Neural progenitor cell (in vitro differentiated cells): ENCODE measurements around the gene LDAF1. TPM values are rescaled to one million over a fixed set of nuclear protein-coding genes. Genes with fewer than 3 reads are reported as not detected.

ENCODE experiments used
- DNase-seq: peaks from one replicate; pipeline ENCODE4 v3.0.0-alpha.2; 2016; ENCODE audit warnings: low spot score
- H2AFZ ChIP-seq: fragments of 200-600 bp; sonication (generic); replicated peaks from 2 replicates; pipeline ENCODE4 v1.6.1; 2016; ENCODE audit warnings: antibody characterized with exemption
- H3F3A ChIP-seq: fragments of 200-600 bp; sonication (generic); 2 replicates; pipeline ENCODE4 v1.6.1; 2016; ENCODE audit warnings: antibody characterized with exemption, low read depth
- H3K27ac ChIP-seq: fragments of 200-600 bp; sonication (generic); 2 replicates; pipeline ENCODE4 v1.5.1; 2016; ENCODE audit warnings: mild to moderate bottlenecking
- H3K27me3 ChIP-seq: fragments of 200-600 bp; sonication (generic); 2 replicates; pipeline ENCODE4 v1.6.1; 2016; ENCODE audit warnings: mild to moderate bottlenecking, moderate library complexity
- H3K36me3 ChIP-seq: fragments of 200-600 bp; sonication (generic); 2 replicates; pipeline ENCODE4 v1.5.1; 2016
- H3K4me1 ChIP-seq: fragments of 200-600 bp; sonication (generic); 2 replicates; pipeline ENCODE4 v1.6.1; 2016; ENCODE audit warnings: mixed run types
- H3K4me2 ChIP-seq: fragments of 200-600 bp; sonication (generic); 2 replicates; pipeline ENCODE4 v1.6.1; 2016
- H3K4me3 ChIP-seq: fragments of 200-600 bp; sonication (generic); 2 replicates; pipeline ENCODE4 v1.5.1; 2016
- H3K79me2 ChIP-seq: fragments of 200-600 bp; sonication (generic); 2 replicates; pipeline ENCODE4 v1.6.1; 2016; ENCODE audit warnings: low read depth
- H3K9ac ChIP-seq: fragments of 200-600 bp; sonication (generic); 2 replicates; pipeline ENCODE4 v1.6.1; 2016
- H3K9me3 ChIP-seq: fragments of 200-600 bp; sonication (generic); 2 replicates; pipeline ENCODE4 v1.5.1; 2016; ENCODE audit warnings: low read depth
- H4K20me1 ChIP-seq: fragments of 200-600 bp; sonication (generic); 2 replicates; pipeline ENCODE4 v1.6.1; 2016; ENCODE audit warnings: low read depth
- H3K27ac Mint-ChIP-seq: 3 replicates; pipeline ENCODE4 v1.8.0; 2021; ENCODE audit warnings: mixed read lengths
- H3K27me3 Mint-ChIP-seq: 2 replicates; pipeline ENCODE4 v1.8.0; 2022; ENCODE audit warnings: low read depth, mild to moderate bottlenecking, inconsistent platforms, moderate library complexity, mixed read lengths; ENCODE audit not compliant: insufficient read depth
- H3K36me3 Mint-ChIP-seq: 3 replicates; pipeline ENCODE4 v1.8.0; 2021; ENCODE audit warnings: mixed read lengths
- H3K4me1 Mint-ChIP-seq: 3 replicates; pipeline ENCODE4 v1.8.0; 2021; ENCODE audit warnings: mixed read lengths
- H3K4me3 Mint-ChIP-seq: 3 replicates; pipeline ENCODE4 v1.8.0; 2021; ENCODE audit warnings: mild to moderate bottlenecking, moderate library complexity, mixed read lengths
- H3K9me3 Mint-ChIP-seq: 3 replicates; pipeline ENCODE4 v1.8.0; 2020; ENCODE audit warnings: mixed read lengths
- EZH2 ChIP-seq: fragments of 200-600 bp; sonication (generic); IDR thresholded peaks from 2 replicates; pipeline ENCODE4 v1.6.1; 2017; ENCODE audit warnings: antibody characterized with exemption, mild to moderate bottlenecking, moderate library complexity
- EZH2phosphoT487 ChIP-seq: fragments of 200-600 bp; sonication (generic); IDR thresholded peaks from 2 replicates; pipeline ENCODE4 v1.6.1; 2017; ENCODE audit warnings: antibody characterized with exemption
- total RNA-seq: library from RNA; depleted of rRNA; stranded (reverse); fragments of >200 nt; gene quantifications from 2 replicates; pipeline ENCODE4 v1.2.3, GENCODE V29; 2015; ENCODE audit warnings: low replicate concordance
- TF ChIP-seq, protein P1 (sequence below): fragments of 200-600 bp; sonication (generic); IDR thresholded peaks from 2 replicates; pipeline ENCODE4 v1.5.1; 2017; ENCODE audit warnings: antibody characterized with exemption, mild to moderate bottlenecking

Gene LDAF1
- total RNA-seq, 1 donor from 2014 or later = 34.8 TPM

DNA sequence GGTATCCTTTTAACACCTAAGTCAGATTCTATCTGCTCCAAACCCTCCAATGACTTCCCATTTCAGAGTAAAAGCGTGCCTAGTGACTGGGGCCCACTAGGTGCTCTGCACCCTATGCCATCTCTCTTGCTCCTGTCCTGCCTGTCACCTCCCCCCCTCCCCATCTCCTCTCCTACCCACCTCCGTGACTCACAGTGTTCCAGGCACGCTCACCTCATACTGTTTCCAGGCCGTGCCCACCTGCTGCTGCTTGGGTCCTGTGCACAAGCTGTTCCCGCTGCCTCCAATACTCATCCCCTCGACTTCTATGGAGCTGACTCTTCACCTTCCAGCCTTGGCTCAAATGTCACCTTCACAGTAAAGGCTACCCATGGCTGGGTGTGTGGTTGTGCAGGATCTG is 29.5 kb upstream of the LDAF1 start:
- Mint-ChIP-seq H3K27ac (no peak overlapping the region), H3K27me3 (no peaks in the 10 kb centered on the region), H3K9me3 (no peaks in the 10 kb centered on the region), H3K4me1 (peaks cover 2% of the 10 kb centered on the region), H3K4me3 (no peak overlapping the region), H3K36me3 (no peaks in the 10 kb centered on the region)
- no peaks in the 10 kb centered on the region for H3K9me3 ChIP-seq
- no peak overlapping the region for H3K9ac ChIP-seq
- DNase-seq = no peak
- no peak overlapping the region for H2AFZ ChIP-seq
- no peaks in the 10 kb centered on the region for H3K27me3 ChIP-seq
- no peak overlapping the region for H3K4me3 ChIP-seq
- H3F3A ChIP-seq = no peaks in the 10 kb centered on the region
- H3K36me3 ChIP-seq = no peaks in the 10 kb centered on the region
- no peaks in the 10 kb centered on the region for H3K4me1 ChIP-seq
- no peaks in the 10 kb centered on the region for H4K20me1 ChIP-seq
- TF ChIP-seq, protein P1, sequence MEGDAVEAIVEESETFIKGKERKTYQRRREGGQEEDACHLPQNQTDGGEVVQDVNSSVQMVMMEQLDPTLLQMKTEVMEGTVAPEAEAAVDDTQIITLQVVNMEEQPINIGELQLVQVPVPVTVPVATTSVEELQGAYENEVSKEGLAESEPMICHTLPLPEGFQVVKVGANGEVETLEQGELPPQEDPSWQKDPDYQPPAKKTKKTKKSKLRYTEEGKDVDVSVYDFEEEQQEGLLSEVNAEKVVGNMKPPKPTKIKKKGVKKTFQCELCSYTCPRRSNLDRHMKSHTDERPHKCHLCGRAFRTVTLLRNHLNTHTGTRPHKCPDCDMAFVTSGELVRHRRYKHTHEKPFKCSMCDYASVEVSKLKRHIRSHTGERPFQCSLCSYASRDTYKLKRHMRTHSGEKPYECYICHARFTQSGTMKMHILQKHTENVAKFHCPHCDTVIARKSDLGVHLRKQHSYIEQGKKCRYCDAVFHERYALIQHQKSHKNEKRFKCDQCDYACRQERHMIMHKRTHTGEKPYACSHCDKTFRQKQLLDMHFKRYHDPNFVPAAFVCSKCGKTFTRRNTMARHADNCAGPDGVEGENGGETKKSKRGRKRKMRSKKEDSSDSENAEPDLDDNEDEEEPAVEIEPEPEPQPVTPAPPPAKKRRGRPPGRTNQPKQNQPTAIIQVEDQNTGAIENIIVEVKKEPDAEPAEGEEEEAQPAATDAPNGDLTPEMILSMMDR = no peak
- TF ChIP-seq EZH2 = no peak
- TF ChIP-seq EZH2phosphoT487 = no peak
- no peaks in the 10 kb centered on the region for H3K79me2 ChIP-seq
- H3K27ac ChIP-seq = no peak overlapping the region
- H3K4me2 ChIP-seq = no peak overlapping the region

GRCh38 chr16:21130811-21131210 is 27.7 kb upstream of the LDAF1 start:
- H3K4me3 Mint-ChIP-seq = no peak overlapping the region
- H3K4me1 Mint-ChIP-seq = peaks cover 4% of the 10 kb centered on the region
- TF ChIP-seq, protein P1 = no peak
- TF ChIP-seq EZH2 (no peak), EZH2phosphoT487 (no peak)
- no peaks in the 10 kb centered on the region for H4K20me1 ChIP-seq
- H3K36me3 ChIP-seq = no peaks in the 10 kb centered on the region
- H3K9ac ChIP-seq = no peak overlapping the region
- no peak overlapping the region for H3K27ac Mint-ChIP-seq
- no peaks in the 10 kb centered on the region for H3K79me2 ChIP-seq
- H3K27me3 ChIP-seq = no peaks in the 10 kb centered on the region
- H3F3A ChIP-seq = no peaks in the 10 kb centered on the region
- H3K27me3 Mint-ChIP-seq = peaks cover 5% of the 10 kb centered on the region
- H3K36me3 Mint-ChIP-seq = no peaks in the 10 kb centered on the region
- no peak for DNase-seq
- H3K4me3 ChIP-seq = no peak overlapping the region
- no peak overlapping the region for H3K27ac ChIP-seq
- H3K4me2 ChIP-seq = no peak overlapping the region
- H3K4me1 ChIP-seq = no peaks in the 10 kb centered on the region
- no peak overlapping the region for H2AFZ ChIP-seq
- H3K9me3 Mint-ChIP-seq = no peaks in the 10 kb centered on the region
- H3K9me3 ChIP-seq = no peaks in the 10 kb centered on the region

GRCh38 chr16:21134053-21134452 is 24.4 kb upstream of the LDAF1 start:
- peaks cover 4% of the 10 kb centered on the region for H3K4me1 Mint-ChIP-seq
- H3K27ac Mint-ChIP-seq = no peak overlapping the region
- Histone ChIP-seq H3K79me2 (no peaks in the 10 kb centered on the region), H3K9me3 (no peaks in the 10 kb centered on the region), H4K20me1 (no peaks in the 10 kb centered on the region), H3K9ac (no peak overlapping the region), H3K4me3 (no peak overlapping the region), H3K36me3 (no peaks in the 10 kb centered on the region), H3K4me2 (no peak overlapping the region), H3K27ac (no peak overlapping the region), H3F3A (no peaks in the 10 kb centered on the region), H3K27me3 (no peaks in the 10 kb centered on the region), H3K4me1 (no peaks in the 10 kb centered on the region), H2AFZ (no peak overlapping the region)
- H3K27me3 Mint-ChIP-seq = peaks cover 5% of the 10 kb centered on the region
- no peaks in the 10 kb centered on the region for H3K9me3 Mint-ChIP-seq
- H3K36me3 Mint-ChIP-seq = no peaks in the 10 kb centered on the region
- TF ChIP-seq EZH2phosphoT487 = no peak
- no peak for TF ChIP-seq EZH2
- TF ChIP-seq, protein P1 = no peak
- DNase-seq = no peak
- H3K4me3 Mint-ChIP-seq = no peak overlapping the region

DNA sequence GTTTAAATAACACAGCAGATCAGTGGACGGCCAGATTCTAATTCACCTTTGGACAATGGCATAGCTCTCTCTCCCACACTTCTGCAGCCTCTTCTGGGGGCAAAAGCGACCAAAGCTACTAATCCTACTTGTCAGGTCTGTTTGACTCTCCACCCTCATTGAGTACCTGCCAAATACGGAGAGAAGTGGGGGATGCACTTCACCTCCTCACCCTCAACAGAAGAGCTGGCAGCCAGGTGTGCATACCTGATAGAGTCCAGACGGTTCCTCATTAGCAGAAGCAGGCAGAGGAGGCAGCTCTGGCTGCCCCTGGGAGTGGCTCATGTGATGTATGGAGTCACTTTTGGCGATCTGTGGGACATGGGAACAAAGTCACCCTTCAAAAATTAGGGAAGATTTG is 12.7 kb upstream of the LDAF1 start:
- Mint-ChIP-seq H3K9me3 (peaks cover 7% of the 10 kb centered on the region), H3K27ac (no peak overlapping the region), H3K27me3 (peaks cover 2% of the 10 kb centered on the region), H3K36me3 (no peaks in the 10 kb centered on the region), H3K4me1 (no peaks in the 10 kb centered on the region), H3K4me3 (no peak overlapping the region)
- H3K79me2 ChIP-seq = no peaks in the 10 kb centered on the region
- H3K9me3 ChIP-seq = no peaks in the 10 kb centered on the region
- H3K27me3 ChIP-seq = no peaks in the 10 kb centered on the region
- no peaks in the 10 kb centered on the region for H4K20me1 ChIP-seq
- no peak overlapping the region for H3K4me3 ChIP-seq
- H3K27ac ChIP-seq = no peak overlapping the region
- H3K4me1 ChIP-seq = no peaks in the 10 kb centered on the region
- no peaks in the 10 kb centered on the region for H3K36me3 ChIP-seq
- no peak overlapping the region for H3K4me2 ChIP-seq
- no peak for TF ChIP-seq EZH2phosphoT487
- TF ChIP-seq EZH2 = no peak
- TF ChIP-seq, protein P1 = no peak
- no peak overlapping the region for H3K9ac ChIP-seq
- H3F3A ChIP-seq = no peaks in the 10 kb centered on the region
- DNase-seq = no peak
- no peak overlapping the region for H2AFZ ChIP-seq
